HG03280 (cell line): ENCODE data around the gene PHYKPL.
"Not testable (repeated sequence)": the region's sequence is repeated elsewhere in the genome, so short reads cannot be mapped to it uniquely, and the experiment has no call there.

Experiments
- ATAC-seq: cut with Tn5 transposase; IDR thresholded peaks from one replicate; pipeline ENCODE4 v1.9.1; 2021; ENCODE audit warnings: mild to moderate bottlenecking, moderate library complexity; ENCODE audit not compliant: unreplicated experiment

PHYKPL gene

GRCh38 chr5:178265746-178266145, 33.1 kb upstream of the PHYKPL start:
- no peak for ATAC-seq

GRCh38 chr5:178264044-178264443, 31.4 kb upstream of the PHYKPL start:
- no peak for ATAC-seq

- no peak for ATAC-seq
Measured at GRCh38 chr5:178261666-178262600, 29.3 kb upstream of the PHYKPL start.

- no peak for ATAC-seq
Measured at GRCh38 chr5:178259623-178260536, 27.3 kb upstream of the PHYKPL start.

GRCh38 chr5:178257650-178258049, 25.0 kb upstream of the PHYKPL start:
- no peak for ATAC-seq

- no peak for ATAC-seq
Measured at GRCh38 chr5:178256746-178257145, 24.1 kb upstream of the PHYKPL start.

- ATAC-seq: not testable (repeated sequence)
Measured at GRCh38 chr5:178253632-178254031, 21.0 kb upstream of the PHYKPL start.

- no peak for ATAC-seq
Measured at GRCh38 chr5:178252258-178252657, 19.7 kb upstream of the PHYKPL start.

GRCh38 chr5:178250263-178250662, 17.7 kb upstream of the PHYKPL start:
- no peak for ATAC-seq

GRCh38 chr5:178249191-178249989, 16.8 kb upstream of the PHYKPL start:
- no peak for ATAC-seq

- no peak for ATAC-seq
Measured at GRCh38 chr5:178248750-178249149, 16.1 kb upstream of the PHYKPL start.

GRCh38 chr5:178247481-178248456, 15.2 kb upstream of the PHYKPL start:
- no peak for ATAC-seq

- no peak for ATAC-seq
Measured at GRCh38 chr5:178246624-178247279, 14.2 kb upstream of the PHYKPL start.

- no peak for ATAC-seq
Measured at GRCh38 chr5:178245389-178245788, 12.8 kb upstream of the PHYKPL start.

- ATAC-seq: no peak
Measured at GRCh38 chr5:178244576-178244975, 12.0 kb upstream of the PHYKPL start.

- ATAC-seq: no peak
Measured at GRCh38 chr5:178242416-178242815, 9.8 kb upstream of the PHYKPL start.

GRCh38 chr5:178241688-178242231, 9.2 kb upstream of the PHYKPL start:
- no peak for ATAC-seq

- no peak for ATAC-seq
Measured at GRCh38 chr5:178241231-178241663, 8.6 kb upstream of the PHYKPL start.

- no peak for ATAC-seq
Measured at GRCh38 chr5:178240766-178241165, 8.2 kb upstream of the PHYKPL start.
